ENCODE results near the gene GJA10. TPM values are rescaled to one million over a fixed set of nuclear protein-coding genes. Genes with fewer than 3 reads are reported as not detected.

GJA10 gene
- total RNA-seq, 1 experiment from 2014 or later: not detected

- DNase-seq (ENCODE audit: unreplicated experiment): no peak
- BruUV-seq (replicated peaks): no TSS peak
Measured at GRCh38 chr6:89941763-89942497, 47.7 kb downstream of the GJA10 start.

GRCh38 chr6:89942601-89943000, 48.3 kb downstream of the GJA10 start:
- Mint-ChIP-seq H3K4me3 (ENCODE audit: unreplicated experiment) (no peak overlapping the region), H3K27ac (ENCODE audit: low read depth, unreplicated experiment) (no peak overlapping the region), H3K4me1 (ENCODE audit: insufficient read depth, unreplicated experiment) (peaks cover 12% of the 10 kb centered on the region), H3K36me3 (ENCODE audit: insufficient read depth, unreplicated experiment) (peaks cover 5% of the 10 kb centered on the region), H3K9me3 (ENCODE audit: unreplicated experiment) (no peaks in the 10 kb centered on the region), H3K27me3 (ENCODE audit: insufficient read depth, unreplicated experiment) (no peaks in the 10 kb centered on the region)
- BruUV-seq (replicated peaks): no TSS peak
- POLR2A ChIA-PET: interaction anchor here (1.1 kb wide), 1 partner anchor 10 kb away, joined by 3 read pairs; no protein-coding TSS in a partner anchor
- intact Hi-C loops (cut with micrococcal nuclease): loop anchor here (5.0 kb wide), 1 partner anchor 145 kb away; no protein-coding TSS in a partner anchor
- no peak for DNase-seq (ENCODE audit: unreplicated experiment)
- TF ChIP-seq CTCF (IDR thresholded peaks at IDR 0.05; ENCODE audit: unreplicated experiment): no peak
- CTCF ChIA-PET: interaction anchor here (1.1 to 9.8 kb wide), 5 partner anchors 8 to 555 kb away, joined by 3 to 200 read pairs (median 5); no protein-coding TSS in a partner anchor

More at GRCh38 chr6:89941763-89942497, 47.7 kb downstream of the GJA10 start:
- no peak overlapping the region for H3K4me3 Mint-ChIP-seq (ENCODE audit: unreplicated experiment)
- no peak for TF ChIP-seq CTCF (IDR thresholded peaks at IDR 0.05; ENCODE audit: unreplicated experiment)
- no peaks in the 10 kb centered on the region for H3K9me3 Mint-ChIP-seq (ENCODE audit: unreplicated experiment)
- intact Hi-C loops (cut with micrococcal nuclease): loop anchor here (2.0 to 5.0 kb wide), 2 partner anchors 145 to 355 kb away; partner anchors contain the start of gene BACH2
- ChIA-PET CTCF (interaction anchor here (1.1 to 9.8 kb wide), 21 partner anchors 9 to 549 kb away, joined by 3 to 200 read pairs (median 8); no protein-coding TSS in a partner anchor), POLR2A (no interaction called here)
- peaks cover 12% of the 10 kb centered on the region for H3K4me1 Mint-ChIP-seq (ENCODE audit: insufficient read depth, unreplicated experiment)
- H3K36me3 Mint-ChIP-seq (ENCODE audit: insufficient read depth, unreplicated experiment): peaks cover 5% of the 10 kb centered on the region
- no peak overlapping the region for H3K27ac Mint-ChIP-seq (ENCODE audit: low read depth, unreplicated experiment)
- H3K27me3 Mint-ChIP-seq (ENCODE audit: insufficient read depth, unreplicated experiment): no peaks in the 10 kb centered on the region

GRCh38 chr6:89944181-89944755, 50.0 kb downstream of the GJA10 start:
- DNase-seq (ENCODE audit: unreplicated experiment): no peak
- ChIA-PET POLR2A (interaction anchor here (0.7 kb wide), 1 partner anchor 455 kb away, joined by 4 read pairs; no protein-coding TSS in a partner anchor), CTCF (interaction anchor here (0.7 to 9.8 kb wide), 8 partner anchors 7 to 553 kb away, joined by 3 to 200 read pairs (median 5); no protein-coding TSS in a partner anchor)
- Mint-ChIP-seq H3K4me1 (ENCODE audit: insufficient read depth, unreplicated experiment) (peaks cover 15% of the 10 kb centered on the region), H3K27me3 (ENCODE audit: insufficient read depth, unreplicated experiment) (no peaks in the 10 kb centered on the region), H3K36me3 (ENCODE audit: insufficient read depth, unreplicated experiment) (peaks cover 5% of the 10 kb centered on the region), H3K27ac (ENCODE audit: low read depth, unreplicated experiment) (no peak overlapping the region), H3K9me3 (ENCODE audit: unreplicated experiment) (no peaks in the 10 kb centered on the region), H3K4me3 (ENCODE audit: unreplicated experiment) (no peak overlapping the region)
- TF ChIP-seq CTCF (IDR thresholded peaks at IDR 0.05; ENCODE audit: unreplicated experiment): no peak
- BruUV-seq (replicated peaks): no TSS peak
- intact Hi-C loops (cut with micrococcal nuclease): loop anchor here (5.0 kb wide), 1 partner anchor 143 kb away; no protein-coding TSS in a partner anchor
